ENCODE data around the gene KITLG. TPM values are rescaled to one million over a fixed set of nuclear protein-coding genes. Genes with fewer than 3 reads are reported as not detected.

The KITLG gene
- total and polyA plus RNA-seq, 2 experiments from 2014 or later, result 4.3 to 30.4 TPM

DNA sequence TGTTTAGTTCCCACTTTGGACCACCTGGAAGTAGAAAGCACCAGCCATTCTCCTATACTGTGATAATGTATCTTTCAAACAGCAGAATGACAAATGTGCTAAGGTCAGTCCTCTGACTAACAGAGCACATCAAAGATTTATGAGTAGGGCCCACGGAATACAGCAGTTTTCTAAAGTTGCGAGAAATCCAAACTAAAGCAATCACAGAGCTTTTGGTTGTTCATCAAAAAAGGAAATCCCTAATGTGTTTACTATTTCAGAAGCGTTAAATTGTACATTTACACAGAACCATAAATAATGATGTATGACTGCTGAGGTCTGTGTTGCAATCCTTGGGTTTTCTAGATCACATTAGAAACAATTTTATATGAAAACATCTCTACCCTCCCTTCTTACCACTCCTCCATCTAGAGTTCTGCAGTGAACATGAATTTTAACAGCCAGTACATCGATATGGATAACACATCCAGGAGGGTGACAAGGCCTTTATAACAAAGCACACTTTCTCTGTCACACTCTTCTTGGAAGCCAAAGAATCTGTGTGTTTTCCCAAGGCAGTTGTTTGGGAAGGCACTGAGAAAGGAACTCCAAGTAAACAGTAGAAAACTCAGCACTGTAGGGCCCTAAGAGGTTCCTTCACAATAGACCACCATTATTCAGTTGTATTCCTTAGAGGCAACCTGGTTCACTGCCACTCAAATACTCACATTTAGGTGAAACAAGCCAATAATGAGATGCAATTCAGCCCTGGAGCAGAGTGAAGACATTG lies 7.3 kb downstream of the KITLG start:
- H3K79me2 ChIP-seq, result peaks cover 87% of the 10 kb centered on the region
- no peak overlapping the region for H3K4me2 ChIP-seq
- WGBS (ENCODE audit: low lambda C conversion rate, missing lambda C conversion rate), result 39% methylated on average over 4 of the region's 4 CpGs
- no peaks in the 10 kb centered on the region for H3K27me3 ChIP-seq
- H4K20me1 ChIP-seq (ENCODE audit: insufficient read depth, poor library complexity, severe bottlenecking), result no peaks in the 10 kb centered on the region
- H3K4me1 ChIP-seq (ENCODE audit: insufficient read depth), result peaks cover 18% of the 10 kb centered on the region
- TF ChIP-seq EZH2 (IDR thresholded peaks at IDR 0.05; ENCODE audit: borderline replicate concordance) (no peak), EZH2phosphoT487 (IDR thresholded peaks at IDR 0.05; ENCODE audit: low read depth, severe bottlenecking, unreplicated experiment) (no peak)
- TF ChIP-seq, protein P1, sequence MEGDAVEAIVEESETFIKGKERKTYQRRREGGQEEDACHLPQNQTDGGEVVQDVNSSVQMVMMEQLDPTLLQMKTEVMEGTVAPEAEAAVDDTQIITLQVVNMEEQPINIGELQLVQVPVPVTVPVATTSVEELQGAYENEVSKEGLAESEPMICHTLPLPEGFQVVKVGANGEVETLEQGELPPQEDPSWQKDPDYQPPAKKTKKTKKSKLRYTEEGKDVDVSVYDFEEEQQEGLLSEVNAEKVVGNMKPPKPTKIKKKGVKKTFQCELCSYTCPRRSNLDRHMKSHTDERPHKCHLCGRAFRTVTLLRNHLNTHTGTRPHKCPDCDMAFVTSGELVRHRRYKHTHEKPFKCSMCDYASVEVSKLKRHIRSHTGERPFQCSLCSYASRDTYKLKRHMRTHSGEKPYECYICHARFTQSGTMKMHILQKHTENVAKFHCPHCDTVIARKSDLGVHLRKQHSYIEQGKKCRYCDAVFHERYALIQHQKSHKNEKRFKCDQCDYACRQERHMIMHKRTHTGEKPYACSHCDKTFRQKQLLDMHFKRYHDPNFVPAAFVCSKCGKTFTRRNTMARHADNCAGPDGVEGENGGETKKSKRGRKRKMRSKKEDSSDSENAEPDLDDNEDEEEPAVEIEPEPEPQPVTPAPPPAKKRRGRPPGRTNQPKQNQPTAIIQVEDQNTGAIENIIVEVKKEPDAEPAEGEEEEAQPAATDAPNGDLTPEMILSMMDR (IDR thresholded peaks at IDR 0.05; ENCODE audit: poor library complexity), result no peak
- no peak overlapping the region for H3K27ac ChIP-seq
- no peaks in the 10 kb centered on the region for H3K9me2 ChIP-seq (replicated peaks; ENCODE audit: insufficient read depth)
- no peak for DNase-seq (ENCODE audit: low spot score)
- H3K9me3 ChIP-seq (ENCODE audit: low read depth), result no peaks in the 10 kb centered on the region
- no peaks in the 10 kb centered on the region for H3K36me3 ChIP-seq (replicated peaks; ENCODE audit: insufficient read depth, low read depth)
- no peak overlapping the region for H3K4me3 ChIP-seq
- H2AFZ ChIP-seq, result no peak overlapping the region

GRCh38 chr12:88571543-88571942 lies 8.7 kb downstream of the KITLG start:
- 87% methylated on average over 1 of the region's 1 CpG for WGBS (ENCODE audit: low lambda C conversion rate, missing lambda C conversion rate)
- H4K20me1 ChIP-seq (ENCODE audit: insufficient read depth, poor library complexity, severe bottlenecking), result no peaks in the 10 kb centered on the region
- H3K4me2 ChIP-seq, result no peak overlapping the region
- no peak for DNase-seq (ENCODE audit: low spot score)
- no peaks in the 10 kb centered on the region for H3K9me3 ChIP-seq (ENCODE audit: low read depth)
- H3K4me1 ChIP-seq (ENCODE audit: insufficient read depth), result peaks cover 27% of the 10 kb centered on the region
- TF ChIP-seq, protein P1 (IDR thresholded peaks at IDR 0.05; ENCODE audit: poor library complexity), result no peak
- no peak for TF ChIP-seq EZH2phosphoT487 (IDR thresholded peaks at IDR 0.05; ENCODE audit: low read depth, severe bottlenecking, unreplicated experiment)
- no peak for TF ChIP-seq EZH2 (IDR thresholded peaks at IDR 0.05; ENCODE audit: borderline replicate concordance)
- no peak overlapping the region for H2AFZ ChIP-seq
- H3K4me3 ChIP-seq, result no peak overlapping the region
- no peaks in the 10 kb centered on the region for H3K36me3 ChIP-seq (replicated peaks; ENCODE audit: insufficient read depth, low read depth)
- no peaks in the 10 kb centered on the region for H3K9me2 ChIP-seq (replicated peaks; ENCODE audit: insufficient read depth)
- H3K27me3 ChIP-seq, result no peaks in the 10 kb centered on the region
- peaks cover 73% of the 10 kb centered on the region for H3K79me2 ChIP-seq
- no peak overlapping the region for H3K27ac ChIP-seq

- Histone ChIP-seq H3K9me3 (ENCODE audit: low read depth) (no peaks in the 10 kb centered on the region), H3K36me3 (replicated peaks; ENCODE audit: insufficient read depth, low read depth) (no peaks in the 10 kb centered on the region), H3K4me2 (no peak overlapping the region), H3K4me1 (ENCODE audit: insufficient read depth) (peaks cover 32% of the 10 kb centered on the region), H3K27me3 (no peaks in the 10 kb centered on the region), H4K20me1 (ENCODE audit: insufficient read depth, poor library complexity, severe bottlenecking) (no peaks in the 10 kb centered on the region), H3K79me2 (peaks cover 71% of the 10 kb centered on the region), H2AFZ (no peak overlapping the region), H3K4me3 (no peak overlapping the region), H3K9me2 (replicated peaks; ENCODE audit: insufficient read depth) (no peaks in the 10 kb centered on the region), H3K27ac (no peak overlapping the region)
- whole genome bisulfite sequencing (ENCODE audit: low lambda C conversion rate, missing lambda C conversion rate), result 24% methylated on average over 1 of the region's 1 CpG
- no peak for TF ChIP-seq EZH2phosphoT487 (IDR thresholded peaks at IDR 0.05; ENCODE audit: low read depth, severe bottlenecking, unreplicated experiment)
- no peak for TF ChIP-seq EZH2 (IDR thresholded peaks at IDR 0.05; ENCODE audit: borderline replicate concordance)
- TF ChIP-seq, protein P1 (IDR thresholded peaks at IDR 0.05; ENCODE audit: poor library complexity), result no peak
- no peak for DNase-seq (ENCODE audit: low spot score)
These were observed 10.2 kb downstream of the KITLG start for GRCh38 chr12:88570103-88570502.
